ENCODE results near the gene RASD2.
A peak's percentile ranks its signal among the peaks of the same experiment; 100 is the strongest.
"Not testable (repeated sequence)": the region's sequence is repeated elsewhere in the genome, so short reads cannot be mapped to it uniquely, and the experiment has no call there.

The RASD2 gene, protein sequence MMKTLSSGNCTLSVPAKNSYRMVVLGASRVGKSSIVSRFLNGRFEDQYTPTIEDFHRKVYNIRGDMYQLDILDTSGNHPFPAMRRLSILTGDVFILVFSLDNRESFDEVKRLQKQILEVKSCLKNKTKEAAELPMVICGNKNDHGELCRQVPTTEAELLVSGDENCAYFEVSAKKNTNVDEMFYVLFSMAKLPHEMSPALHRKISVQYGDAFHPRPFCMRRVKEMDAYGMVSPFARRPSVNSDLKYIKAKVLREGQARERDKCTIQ
- 0 to 1.1 (median 0.13) reads per million in 9 experiments for total RNA-seq

DNA sequence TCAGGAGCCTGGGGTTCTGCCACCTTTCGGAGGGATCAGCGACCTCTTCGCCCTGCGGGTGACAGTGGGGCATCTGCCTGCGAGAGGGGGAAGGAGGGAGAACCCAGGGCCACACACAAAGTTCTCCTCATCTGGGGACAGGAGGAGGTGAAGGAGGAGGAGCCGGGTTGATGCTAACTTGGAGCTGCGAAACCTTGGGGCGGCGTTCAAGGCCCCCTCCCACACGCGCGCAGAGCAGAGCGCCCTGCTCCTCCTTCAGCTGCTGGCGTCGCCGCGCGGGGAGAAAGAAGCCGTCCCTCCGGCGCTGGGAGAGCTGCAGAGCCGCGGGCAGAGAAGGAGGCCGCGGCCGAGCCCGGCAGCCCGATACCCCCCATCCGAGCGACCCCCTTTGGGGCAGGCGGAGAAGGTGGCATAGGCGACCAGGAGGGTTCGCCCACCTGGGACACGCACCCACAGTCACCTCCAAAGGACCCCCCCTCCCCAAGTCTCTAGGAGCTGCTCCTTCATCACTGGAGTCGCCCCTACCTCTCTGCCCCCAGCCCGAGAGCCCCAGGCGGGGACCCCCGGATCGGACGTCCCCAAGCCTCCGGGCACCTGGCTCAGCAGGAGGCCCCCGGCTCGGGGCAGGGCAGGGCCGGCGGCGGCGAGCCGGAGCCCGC lies at the start of gene RASD2:
Gene RASD2, plus strand, starts transcription at position 237 of the 659 bp plus-strand sequence. CDS start 5,979 bp downstream, outside the sequence.
- ATAC-seq (replicated peaks) (peak; percentile 59), DNase-seq (peak in 1 of 3 experiments; percentile 29)
- H3K4me3 Mint-ChIP-seq, result peak within 1 kb of the TSS; percentile 68 to 71
- no peak within 1 kb of the TSS for H3K27ac Mint-ChIP-seq
- peaks cover 9 to 13% of the 10 kb centered on the region in 2 donors for H3K4me1 Mint-ChIP-seq (ENCODE audit: low read depth in 2 of 2)
- peaks cover 40 to 47% of the 10 kb centered on the region in 2 donors for H3K27me3 Mint-ChIP-seq
- H3K9me3 Mint-ChIP-seq, result no peaks in the 10 kb centered on the region
- no peaks in the 10 kb centered on the region for H3K36me3 Mint-ChIP-seq (ENCODE audit: insufficient read depth)

DNA sequence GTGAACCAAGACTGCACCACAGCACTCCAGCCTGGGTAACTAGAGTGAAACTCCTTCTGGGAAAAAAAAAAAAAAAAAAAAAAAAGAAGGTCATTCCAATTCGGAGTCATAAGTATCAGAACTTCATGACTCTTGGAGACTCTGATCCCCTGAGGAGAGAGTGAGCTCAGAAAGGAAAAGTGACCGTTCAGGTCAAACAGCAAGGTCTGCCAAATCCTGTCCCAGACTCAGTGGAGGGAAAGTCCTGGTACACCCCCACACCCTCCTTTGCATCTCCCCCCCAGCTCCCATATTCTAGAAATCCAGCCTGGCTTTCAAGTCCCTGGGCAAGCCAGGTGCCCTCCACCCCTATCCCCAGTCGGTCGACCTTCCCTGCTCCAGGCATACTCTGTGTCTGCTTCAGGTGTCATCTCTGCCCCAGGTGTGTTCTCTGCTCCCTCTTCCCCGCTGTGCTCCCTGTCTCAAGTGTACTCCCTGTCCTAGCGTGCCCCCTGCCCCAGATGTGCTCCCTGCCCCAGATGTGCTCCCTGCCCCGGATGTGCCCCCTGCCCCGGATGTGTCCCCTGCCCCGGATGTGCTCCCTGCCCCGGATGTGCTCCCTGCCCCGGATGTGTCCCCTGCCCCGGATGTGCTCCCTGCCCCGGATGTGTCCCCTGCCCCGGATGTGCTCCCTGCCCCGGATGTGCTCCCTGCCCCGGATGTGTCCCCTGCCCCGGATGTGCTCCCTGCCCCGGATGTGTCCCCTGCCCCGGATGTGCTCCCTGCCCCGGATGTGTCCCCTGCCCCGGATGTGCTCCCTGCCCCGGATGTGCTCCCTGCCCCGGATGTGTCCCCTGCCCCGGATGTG lies 49.3 kb upstream of the RASD2 start:
- H3K4me3 Mint-ChIP-seq; H3K36me3 Mint-ChIP-seq (ENCODE audit: insufficient read depth); DNase-seq; H3K9me3 Mint-ChIP-seq; H3K27ac Mint-ChIP-seq; ATAC-seq (replicated peaks); H3K4me1 Mint-ChIP-seq (ENCODE audit: low read depth in 2 of 2): not testable (repeated sequence)
- peaks cover 65 to 80% of the 10 kb centered on the region in 2 donors for H3K27me3 Mint-ChIP-seq

DNA sequence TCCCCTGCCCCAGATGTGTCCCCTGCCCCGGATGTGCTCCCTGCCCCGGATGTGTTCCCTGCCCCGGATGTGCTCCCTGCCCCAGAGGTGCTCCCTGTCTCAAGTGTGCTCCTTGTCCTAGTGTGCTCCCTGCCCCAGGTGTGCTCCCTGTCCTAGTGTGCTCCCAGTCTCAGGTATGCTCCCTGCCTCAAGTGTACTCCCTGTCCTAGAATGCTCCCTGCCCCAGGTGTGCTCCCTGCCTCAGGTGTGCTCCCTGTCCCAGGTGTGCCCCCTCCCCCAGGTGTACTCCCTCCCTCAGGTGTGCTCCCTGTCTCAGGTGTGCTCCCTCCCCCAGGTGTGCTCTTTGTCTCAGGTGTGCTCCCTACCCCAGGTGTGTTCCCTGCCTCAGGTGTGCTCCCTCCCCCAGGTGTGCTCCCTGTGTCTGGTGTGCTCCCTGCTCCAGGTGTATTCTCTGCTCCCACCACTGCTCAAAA lies 48.7 kb upstream of the RASD2 start:
- no peaks in the 10 kb centered on the region for H3K36me3 Mint-ChIP-seq (ENCODE audit: insufficient read depth)
- peaks cover 65 to 73% of the 10 kb centered on the region in 2 donors for H3K27me3 Mint-ChIP-seq
- ATAC-seq (replicated peaks) (no peak), DNase-seq (no peak)
- peak overlapping the region in 1 of 2 donors; percentile 72 for H3K27ac Mint-ChIP-seq
- no peaks in the 10 kb centered on the region for H3K4me1 Mint-ChIP-seq (ENCODE audit: low read depth in 2 of 2)
- no peaks in the 10 kb centered on the region for H3K9me3 Mint-ChIP-seq
- H3K4me3 Mint-ChIP-seq, result no peak overlapping the region

DNA sequence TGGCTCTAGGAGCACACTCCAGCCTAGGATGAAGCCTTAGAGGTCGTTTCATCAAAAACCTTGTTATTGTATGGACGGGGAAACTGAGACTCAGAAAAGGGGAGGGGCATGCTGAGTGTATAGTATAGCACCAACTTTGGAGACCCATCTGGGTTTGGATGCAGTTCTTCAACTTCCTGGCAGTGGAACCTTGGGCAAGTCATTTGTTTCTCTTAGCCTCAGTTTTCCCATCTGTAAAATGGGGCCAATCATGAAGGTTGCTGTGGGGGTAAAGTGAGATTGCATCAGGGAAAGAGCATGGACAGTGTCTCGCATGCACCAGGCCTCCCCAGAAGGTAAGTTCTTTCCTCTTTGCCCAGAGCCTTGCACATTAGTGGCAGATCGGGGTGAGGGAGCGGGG lies 47.6 kb upstream of the RASD2 start:
- DNase-seq (no peak), ATAC-seq (replicated peaks) (no peak)
- no peaks in the 10 kb centered on the region for H3K9me3 Mint-ChIP-seq
- no peaks in the 10 kb centered on the region for H3K4me1 Mint-ChIP-seq (ENCODE audit: low read depth in 2 of 2)
- H3K36me3 Mint-ChIP-seq (ENCODE audit: insufficient read depth), result no peaks in the 10 kb centered on the region
- no peak overlapping the region for H3K4me3 Mint-ChIP-seq
- H3K27ac Mint-ChIP-seq, result no peak overlapping the region
- H3K27me3 Mint-ChIP-seq, result peaks cover 60 to 71% of the 10 kb centered on the region in 2 donors

DNA sequence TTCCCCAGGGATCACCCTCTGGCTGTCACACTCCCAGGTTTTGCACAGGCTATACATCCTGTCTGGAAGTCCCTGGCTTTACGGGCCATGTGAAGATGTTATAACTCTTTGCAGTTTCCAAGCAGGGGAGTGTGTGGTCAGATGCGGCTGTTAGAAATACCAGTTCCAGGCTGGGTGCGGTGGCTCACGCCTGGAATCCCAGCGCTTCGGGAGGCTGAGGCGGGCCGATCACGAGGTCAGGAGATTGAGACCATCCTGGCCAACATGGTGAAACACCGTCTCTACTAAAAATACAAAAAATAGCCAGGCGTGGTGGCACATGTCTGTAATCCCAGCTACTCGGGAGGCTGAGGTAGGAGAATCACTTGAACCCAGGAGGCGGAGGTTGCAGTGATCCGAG lies 44.9 kb upstream of the RASD2 start:
- H3K27me3 Mint-ChIP-seq, result peaks cover 68 to 70% of the 10 kb centered on the region in 2 donors
- not testable (repeated sequence) for H3K4me3 Mint-ChIP-seq; H3K4me1 Mint-ChIP-seq (ENCODE audit: low read depth in 2 of 2); H3K36me3 Mint-ChIP-seq (ENCODE audit: insufficient read depth); DNase-seq; H3K27ac Mint-ChIP-seq; H3K9me3 Mint-ChIP-seq; ATAC-seq (replicated peaks)

DNA sequence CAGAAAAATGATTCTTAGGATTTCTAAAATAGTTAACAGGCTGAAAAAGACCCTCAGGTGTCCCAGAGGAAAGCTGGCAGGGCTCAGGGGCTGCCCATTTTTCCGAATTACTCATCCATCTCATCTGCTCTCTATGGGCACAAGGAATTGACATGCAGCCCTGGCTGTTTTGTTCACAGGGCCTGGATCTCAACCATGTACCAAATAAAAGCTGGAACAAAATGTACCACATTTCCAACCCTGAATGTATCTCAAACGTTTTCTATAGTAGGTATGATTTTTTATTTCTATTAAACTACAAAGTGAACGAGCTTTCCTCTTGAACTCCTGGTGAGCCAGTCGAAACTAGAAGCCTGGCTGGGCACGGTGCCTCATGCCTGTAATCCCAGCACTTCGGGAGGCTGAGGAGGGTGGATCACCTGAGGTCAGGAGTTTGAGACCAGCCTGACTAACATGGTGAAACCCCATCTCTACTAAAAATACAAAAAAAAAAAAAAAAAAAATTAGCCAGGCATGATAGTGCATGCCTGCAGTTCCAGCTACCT lies 43.8 kb upstream of the RASD2 start:
- DNase-seq, result no peak
- ATAC-seq (replicated peaks), result no peak
- Mint-ChIP-seq H3K4me1 (ENCODE audit: low read depth in 2 of 2) (no peaks in the 10 kb centered on the region), H3K9me3 (no peaks in the 10 kb centered on the region), H3K27ac (no peak overlapping the region), H3K36me3 (ENCODE audit: insufficient read depth) (no peaks in the 10 kb centered on the region), H3K4me3 (no peak overlapping the region), H3K27me3 (peaks cover 69 to 71% of the 10 kb centered on the region in 2 donors)

DNA sequence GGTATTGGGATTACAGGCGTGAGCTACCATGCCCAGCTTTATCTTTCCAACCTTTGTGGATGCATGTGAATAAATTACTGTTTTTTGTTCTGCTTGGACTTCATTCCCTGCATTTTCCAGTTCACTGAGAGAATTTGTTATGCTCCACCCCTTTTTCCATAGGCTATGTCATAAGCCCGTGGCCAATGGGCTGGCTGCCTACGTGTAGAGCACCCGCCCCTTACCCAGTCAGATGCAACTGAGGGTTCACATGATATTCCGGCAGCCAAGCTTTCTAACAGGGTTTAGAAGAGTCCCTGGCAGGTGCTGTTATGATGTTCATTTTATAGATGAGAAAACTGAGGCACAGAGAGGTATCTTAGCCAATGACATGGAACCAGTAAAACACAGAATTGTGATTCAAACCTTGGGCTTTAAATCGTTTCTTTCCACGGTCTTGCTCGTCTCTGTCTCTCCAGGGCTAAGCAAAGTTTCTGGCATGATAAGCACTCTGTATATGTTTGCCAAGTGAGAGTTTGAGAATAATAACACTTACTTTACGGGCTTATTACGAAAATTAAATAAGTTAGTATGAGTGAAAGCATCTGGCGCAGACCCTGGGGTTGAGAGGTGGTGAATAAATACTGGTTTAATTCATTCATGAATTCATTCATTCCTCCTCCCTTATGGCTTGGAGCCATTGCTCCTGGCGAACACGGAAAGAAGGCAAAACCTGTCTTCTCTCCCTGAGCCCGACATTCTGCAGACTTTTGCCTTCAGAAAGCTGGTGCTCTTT lies 42.4 kb upstream of the RASD2 start:
- H3K27ac Mint-ChIP-seq, result no peak overlapping the region
- no peaks in the 10 kb centered on the region for H3K4me1 Mint-ChIP-seq (ENCODE audit: low read depth in 2 of 2)
- no peak for DNase-seq
- no peak for ATAC-seq (replicated peaks)
- H3K9me3 Mint-ChIP-seq, result no peaks in the 10 kb centered on the region
- peaks cover 55 to 60% of the 10 kb centered on the region in 2 donors for H3K27me3 Mint-ChIP-seq
- H3K36me3 Mint-ChIP-seq (ENCODE audit: insufficient read depth), result no peaks in the 10 kb centered on the region
- no peak overlapping the region for H3K4me3 Mint-ChIP-seq

DNA sequence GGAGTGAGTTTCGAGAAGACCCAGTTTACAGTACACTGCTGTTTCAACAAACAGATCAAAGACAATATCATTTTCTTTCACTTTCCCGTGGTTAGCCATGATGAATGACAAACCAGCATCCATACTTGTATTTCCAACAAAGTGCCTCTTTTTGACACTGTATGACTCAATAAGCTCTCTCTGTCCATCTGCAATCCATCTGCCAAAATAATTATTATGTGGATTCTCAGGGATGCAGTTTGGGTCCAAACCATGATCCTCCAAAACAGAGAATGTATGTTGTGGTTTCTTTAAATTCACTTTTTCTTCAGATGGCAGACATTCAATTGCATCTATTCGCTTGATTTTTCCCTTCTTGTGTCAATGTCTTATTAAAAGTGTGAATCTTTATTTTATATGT lies 37.8 kb upstream of the RASD2 start:
- DNase-seq, result no peak
- no peaks in the 10 kb centered on the region for H3K9me3 Mint-ChIP-seq
- peaks cover 25 to 40% of the 10 kb centered on the region in 2 donors for H3K27me3 Mint-ChIP-seq
- H3K27ac Mint-ChIP-seq, result no peak overlapping the region
- no peaks in the 10 kb centered on the region for H3K4me1 Mint-ChIP-seq (ENCODE audit: low read depth in 2 of 2)
- no peak for ATAC-seq (replicated peaks)
- no peak overlapping the region for H3K4me3 Mint-ChIP-seq
- no peaks in the 10 kb centered on the region for H3K36me3 Mint-ChIP-seq (ENCODE audit: insufficient read depth)

DNA sequence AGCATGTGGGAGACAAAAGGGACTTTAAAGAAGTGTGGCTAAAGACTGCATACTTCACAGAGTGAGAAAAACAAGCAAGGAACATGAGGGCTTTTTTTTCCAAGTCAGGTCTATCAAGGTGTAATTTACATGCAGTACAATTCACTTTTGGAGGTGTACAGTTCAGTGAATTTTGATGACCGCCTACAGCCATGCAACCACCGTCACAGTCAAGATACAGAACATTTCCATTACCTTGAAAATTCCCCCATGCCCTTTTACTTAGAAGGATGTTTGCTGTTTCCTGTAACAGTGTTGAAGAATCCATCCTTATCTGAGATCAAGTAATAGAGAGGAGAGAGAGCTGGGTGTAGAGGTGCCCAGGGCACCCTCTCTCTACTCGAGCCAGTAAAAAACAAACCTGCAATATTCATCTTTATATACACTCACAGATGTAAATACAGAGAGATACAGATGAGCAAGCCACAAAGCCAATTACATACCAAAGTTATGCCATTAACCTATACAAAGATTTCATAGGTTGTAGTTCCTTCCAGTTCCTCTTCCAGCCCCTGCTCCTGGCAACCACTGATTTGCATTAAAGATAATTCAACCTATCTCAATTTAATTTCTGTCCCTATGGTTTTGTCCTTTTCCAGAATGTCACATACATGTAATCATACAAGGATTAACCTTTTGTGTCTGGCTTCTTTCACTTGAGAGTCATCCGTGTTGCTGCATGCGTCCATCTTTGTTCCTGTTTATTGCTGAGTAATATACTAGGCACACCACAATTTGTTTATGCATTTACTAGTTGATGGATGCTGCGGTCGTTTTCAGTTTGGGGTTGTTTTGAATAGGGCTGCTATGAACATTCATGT lies 35.0 kb upstream of the RASD2 start:
- Mint-ChIP-seq H3K9me3 (no peaks in the 10 kb centered on the region), H3K4me3 (no peak overlapping the region), H3K4me1 (ENCODE audit: low read depth in 2 of 2) (no peaks in the 10 kb centered on the region), H3K36me3 (ENCODE audit: insufficient read depth) (no peaks in the 10 kb centered on the region), H3K27me3 (peaks cover 19 to 43% of the 10 kb centered on the region in 2 donors), H3K27ac (no peak overlapping the region)
- DNase-seq (no peak), ATAC-seq (replicated peaks) (no peak)

DNA sequence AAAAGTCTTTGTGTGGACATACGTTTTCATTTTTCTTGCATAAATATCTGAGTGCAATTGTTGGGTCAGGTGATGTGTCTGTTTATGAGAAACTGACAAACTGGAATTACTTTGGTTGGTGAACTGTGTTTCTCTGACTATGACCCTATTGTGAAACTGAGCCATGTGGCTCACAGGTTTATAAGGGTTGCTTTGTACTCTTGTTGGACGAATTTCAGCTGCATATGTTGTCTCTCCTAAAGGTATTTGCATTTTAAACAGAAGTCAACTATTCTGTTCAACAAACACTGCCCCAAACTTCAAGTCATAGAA lies 34.4 kb upstream of the RASD2 start:
- H3K9me3 Mint-ChIP-seq, result no peaks in the 10 kb centered on the region
- H3K36me3 Mint-ChIP-seq (ENCODE audit: insufficient read depth), result no peaks in the 10 kb centered on the region
- H3K4me1 Mint-ChIP-seq (ENCODE audit: low read depth in 2 of 2), result no peaks in the 10 kb centered on the region
- DNase-seq (no peak), ATAC-seq (replicated peaks) (no peak)
- no peak overlapping the region for H3K27ac Mint-ChIP-seq
- peaks cover 19 to 43% of the 10 kb centered on the region in 2 donors for H3K27me3 Mint-ChIP-seq
- H3K4me3 Mint-ChIP-seq, result no peak overlapping the region

DNA sequence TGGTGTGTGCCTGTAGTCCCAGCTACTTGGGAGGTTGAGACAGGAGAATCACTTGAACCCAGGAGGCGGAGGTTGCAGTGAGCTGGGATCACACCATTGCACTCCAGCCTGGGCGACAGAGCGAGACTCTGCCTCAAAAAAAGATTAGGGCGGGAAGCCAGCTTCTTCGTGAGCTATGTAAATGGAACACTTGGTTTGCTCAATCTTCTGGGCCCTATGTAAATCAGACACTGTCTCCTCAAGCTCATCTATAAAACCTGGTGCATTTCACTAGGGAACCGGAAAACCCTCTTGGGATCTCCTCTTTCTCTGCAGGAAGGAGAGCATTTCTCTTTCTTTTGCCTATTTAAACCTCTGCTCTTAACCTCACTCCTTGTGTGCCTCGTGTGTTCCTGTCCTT lies 32.8 kb upstream of the RASD2 start:
- H3K9me3 Mint-ChIP-seq; H3K4me3 Mint-ChIP-seq; H3K27ac Mint-ChIP-seq; H3K4me1 Mint-ChIP-seq (ENCODE audit: low read depth in 2 of 2); ATAC-seq (replicated peaks); DNase-seq; H3K36me3 Mint-ChIP-seq (ENCODE audit: insufficient read depth): not testable (repeated sequence)
- H3K27me3 Mint-ChIP-seq, result peaks cover 20 to 43% of the 10 kb centered on the region in 2 donors

DNA sequence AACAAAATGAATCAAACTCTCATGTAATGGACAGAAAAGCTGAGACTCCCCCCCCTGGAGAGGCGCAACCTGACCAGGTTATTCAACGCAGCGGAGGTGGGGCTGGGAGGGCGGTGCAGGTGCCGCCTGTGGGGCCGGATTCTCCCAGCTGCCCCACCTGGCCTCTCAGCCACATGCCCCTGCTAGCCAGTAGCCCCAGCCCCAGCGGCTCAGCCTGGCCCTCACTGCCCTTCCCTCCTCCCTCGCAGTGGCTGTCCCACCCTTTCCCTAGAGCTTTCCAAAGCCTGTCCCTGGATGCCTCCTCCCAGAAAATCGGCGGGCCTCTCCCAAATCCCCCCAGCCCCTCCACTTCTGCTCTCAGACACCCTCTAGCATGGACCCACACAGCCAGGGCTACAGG lies 31.2 kb upstream of the RASD2 start:
- no peak for DNase-seq
- no peak overlapping the region for H3K27ac Mint-ChIP-seq
- ATAC-seq (replicated peaks), result no peak
- no peaks in the 10 kb centered on the region for H3K9me3 Mint-ChIP-seq
- H3K4me1 Mint-ChIP-seq (ENCODE audit: low read depth in 2 of 2), result no peaks in the 10 kb centered on the region
- no peak overlapping the region for H3K4me3 Mint-ChIP-seq
- no peaks in the 10 kb centered on the region for H3K36me3 Mint-ChIP-seq (ENCODE audit: insufficient read depth)
- peaks cover 27 to 52% of the 10 kb centered on the region in 2 donors for H3K27me3 Mint-ChIP-seq
